HepG2 (cell line): ENCODE data around the gene PPAT. TPM values are rescaled to one million over a fixed set of nuclear protein-coding genes. Genes with fewer than 3 reads are reported as not detected.

ENCODE experiments used
- ATAC-seq: fragments of 200-7000 bp; cut with Tn5 transposase; 3 replicates; pipeline ENCODE4 v1.9.1; 2020; ENCODE audit warnings: mild to moderate bottlenecking, moderate library complexity
- BruUV-seq: library from RNA; stranded (reverse); fragments of 400-500 nt; replicated peaks from 2 replicates; lab custom pipeline; 2021; lab: Mats Ljungman, UMichigan
- CTCF ChIA-PET: fragments of 300-600 bp; formaldehyde crosslinking; extraction: SDS; loops from one replicate; lab custom pipeline; 2021; ENCODE audit warnings: low total read pairs, inconsistent platforms, low intra/inter-chr PET ratio; lab: Yijun Ruan, JAX
- POLR2A ChIA-PET: fragments of 350-600 bp; sonication (Branson Sonifier 250); formaldehyde crosslinking; loops from one replicate; lab custom pipeline; 2020; ENCODE audit warnings: antibody characterized with exemption, inconsistent platforms; lab: Yijun Ruan, JAX
- DNase-seq: peaks from one replicate; pipeline ENCODE4 v3.0.0-alpha.2; 2015; ENCODE audit warnings: low spot score
- FAIRE-seq: peaks from 3 replicates; lab custom pipeline; 2011; peaks lifted over from hg19 to GRCh38; lab: Jason Lieb, UNC
- H2AFZ ChIP-seq: one replicate; pipeline ENCODE4 v1.6.1; 2011; ENCODE audit warnings: low read length, inconsistent platforms
- H3K27ac ChIP-seq: fragments of 300-600 bp; 3 replicates; pipeline ENCODE4 v1.8.0; 2011; ENCODE audit warnings: mixed run types, mild to moderate bottlenecking, mixed read lengths, low read length, inconsistent platforms; ENCODE audit not compliant: insufficient read depth; ENCODE audit errors: extremely low read length
- H3K27me3 ChIP-seq, 2 experiments: fragments of 200-600 bp in 1 of 2; 2 replicates in 1 of 2; 3 replicates in 1 of 2; pipeline versions ENCODE4 v1.6.0 to v1.8.0; 2011; ENCODE audit warnings: low read length in 2 of 2, mild to moderate bottlenecking in 2 of 2, moderate library complexity in 2 of 2, inconsistent platforms in 1 of 2; ENCODE audit not compliant: insufficient read depth in 2 of 2, control insufficient read depth in 1 of 2
- H3K36me3 ChIP-seq, 2 experiments: fragments of 200-600 bp in 1 of 2; replicated peaks in 1 of 2; 2 replicates in 1 of 2; 3 replicates in 1 of 2; pipeline versions ENCODE4 v1.5.1 to v1.8.0; 2011; ENCODE audit warnings: low read length in 2 of 2, inconsistent platforms in 1 of 2; ENCODE audit not compliant: insufficient read depth in 2 of 2, control insufficient read depth in 1 of 2
- H3K4me1 ChIP-seq: 2 replicates; pipeline ENCODE4 v1.5.1; 2012; ENCODE audit warnings: low read length, inconsistent platforms; ENCODE audit not compliant: insufficient read depth
- H3K4me2 ChIP-seq: 2 replicates; pipeline ENCODE4 v1.6.0; 2011; ENCODE audit warnings: low read depth, low read length, inconsistent platforms
- H3K4me3 ChIP-seq, 3 experiments: fragments of 200-600 bp in 1 of 3; sonication (generic), shearing (Covaris generic) in 1 of 3; replicated peaks in 1 of 3; 2 replicates each; pipeline ENCODE4 v1.5.1; 2011 to 2016; ENCODE audit warnings: low read length in 3 of 3, inconsistent platforms in 2 of 3, low read depth in 2 of 3, mild to moderate bottlenecking in 2 of 3, control low read depth in 1 of 3, mixed read lengths in 1 of 3; ENCODE audit not compliant: insufficient read depth in 1 of 3
- H3K79me2 ChIP-seq: one replicate; pipeline ENCODE4 v1.6.1; 2011; ENCODE audit warnings: low read length, inconsistent platforms; ENCODE audit not compliant: insufficient read depth
- H3K9ac ChIP-seq: 2 replicates; pipeline ENCODE4 v1.6.0; 2011; ENCODE audit warnings: mild to moderate bottlenecking, low read depth, low read length, inconsistent platforms; ENCODE audit not compliant: insufficient read depth
- H3K9me3 ChIP-seq: 2 replicates; pipeline ENCODE4 v1.5.1; 2012; ENCODE audit warnings: mild to moderate bottlenecking, low read length
- H4K20me1 ChIP-seq: 2 replicates; pipeline ENCODE4 v1.6.0; 2011; ENCODE audit warnings: inconsistent platforms, mild to moderate bottlenecking, low read length, moderate library complexity; ENCODE audit not compliant: insufficient read depth
- ATRX ChIP-seq: sonication (generic); formaldehyde crosslinking; IDR thresholded peaks from 2 replicates; pipeline ENCODE4 v1.4.0; 2020; ENCODE audit warnings: missing genetic modification reagents, borderline replicate concordance
- BRD4 ChIP-seq: sonication (generic); formaldehyde crosslinking; IDR thresholded peaks from 2 replicates; pipeline ENCODE4 v1.4.0; 2020; ENCODE audit warnings: missing genetic modification reagents
- CSRNP2 ChIP-seq: sonication (generic); formaldehyde crosslinking; conservative IDR thresholded peaks from 2 replicates; pipeline ENCODE4 v1.8.0; 2022; ENCODE audit warnings: low read depth, missing genetic modification reagents
- DDIT3 ChIP-seq: sonication (generic); formaldehyde crosslinking; IDR thresholded peaks from 2 replicates; pipeline ENCODE4 v1.4.0; 2020; ENCODE audit warnings: mild to moderate bottlenecking, missing genetic modification reagents
- DR1 ChIP-seq: sonication (generic); formaldehyde crosslinking; IDR thresholded peaks from 2 replicates; pipeline ENCODE4 v1.8.0; 2021; ENCODE audit warnings: mild to moderate bottlenecking, missing genetic modification reagents, inconsistent platforms
- HNF1B ChIP-seq: sonication (generic); formaldehyde crosslinking; IDR thresholded peaks from 2 replicates; pipeline ENCODE4 v1.5.1; 2020; ENCODE audit warnings: mild to moderate bottlenecking, moderate library complexity, missing genetic modification reagents
- IKZF5 ChIP-seq: IDR thresholded peaks from 2 replicates; pipeline ENCODE4 v1.6.1; 2018; ENCODE audit warnings: missing genetic modification reagents, mild to moderate bottlenecking, missing compliant biosample characterization
- LRRFIP1 ChIP-seq: sonication (generic); formaldehyde crosslinking; conservative IDR thresholded peaks from 2 replicates; pipeline ENCODE4 v1.4.0; 2020; ENCODE audit warnings: missing genetic modification reagents
- NBN ChIP-seq: fragments of 450-650 bp; conservative IDR thresholded peaks from 2 replicates; pipeline ENCODE4 v1.6.1; 2017
- PCBP1 ChIP-seq: fragments of 200-400 bp; formaldehyde crosslinking; IDR thresholded peaks from 2 replicates; pipeline ENCODE4 v1.6.1; 2017; ENCODE audit warnings: mild to moderate bottlenecking, low read depth, low read length, borderline replicate concordance
- ZBED4 ChIP-seq: sonication (generic); formaldehyde crosslinking; IDR thresholded peaks from 2 replicates; pipeline ENCODE4 v1.4.0; 2020; ENCODE audit warnings: missing genetic modification reagents, borderline replicate concordance
- ZNF570 ChIP-seq: sonication (generic); formaldehyde crosslinking; IDR thresholded peaks from 2 replicates; pipeline ENCODE4 v1.4.0; 2020; ENCODE audit warnings: mild to moderate bottlenecking, missing genetic modification reagents, borderline replicate concordance
- WGBS: methylation state at CpG from one replicate; pipeline ENCODE4 v1.1.6; 2017; ENCODE audit warnings: low lambda C conversion rate; 5-methylcytosine and 5-hydroxymethylcytosine counted together
- in situ Hi-C: cut with HindIII; loops from 2 replicates; pipeline ENCODE4 v1.10.0; 2017; ENCODE audit warnings: low pct_unique_long_range_greater_than_20kb; ENCODE audit not compliant: extremely low pct_ligation_motif_present
- intact Hi-C: fragments of 100-400 bp; cut with micrococcal nuclease; formaldehyde crosslinking; loops from one replicate; pipeline ENCODE4 v1.10.0; 2022; ENCODE audit not compliant: unreplicated experiment
- polyA plus RNA-seq, 8 experiments: library from polyadenylated mRNA; depleted of rRNA in 3 of 8; stranded (reverse) in 7 of 8; unstranded in 1 of 8; fragments of >200 nt; fragmentation: Illumina TruSeq in 4 of 8; extraction: Trizol in 4 of 8; gene quantifications; 2 replicates each; pipeline versions ENCODE4 v1.2.1 to v1.2.3, GENCODE V29; 2011 to 2016; ENCODE audit warnings: low read depth in 4 of 8, missing spikeins in 1 of 8, mixed read lengths in 1 of 8; ENCODE audit not compliant: insufficient read depth in 1 of 8
- total RNA-seq, 5 experiments: library from RNA; depleted of rRNA; stranded (reverse); fragments of >200 nt; fragmentation: Illumina TruSeq; extraction: Trizol; gene quantifications; 2 replicates each; pipeline ENCODE4 v1.2.3, GENCODE V29; 2016; ENCODE audit warnings: low read depth in 1 of 5

Gene PPAT
- total and polyA plus RNA-seq, 2 of the 13 experiments (the other 11 are each of a cell fraction or from before 2014, with no cell fraction given), result 16.9 to 62.6 TPM

GRCh38 chr4:56374956-56375355 lies 60.5 kb downstream of the PPAT start:
- ChIA-PET POLR2A (interaction anchor here (1.1 kb wide), 1 partner anchor 11 kb away, joined by 3 read pairs; no protein-coding TSS in a partner anchor), CTCF (no interaction called here)
- Histone ChIP-seq H3K4me1 (peaks cover 6% of the 10 kb centered on the region; the same call in 1 of the 2 replicates), H3K27me3 (no peaks in the 10 kb centered on the region), H3K4me3 (no peak overlapping the region), H3K4me2 (no peak overlapping the region), H2AFZ (no peak overlapping the region), H3K9ac (no peak overlapping the region), H3K79me2 (no peaks in the 10 kb centered on the region), H3K9me3 (no peaks in the 10 kb centered on the region), H4K20me1 (no peaks in the 10 kb centered on the region), H3K27ac (no peak overlapping the region), H3K36me3 (peaks cover 1 to 7% of the 10 kb centered on the region in 2 experiments; a peak in 2 of 5 replicates)
- no peak for ATAC-seq
- FAIRE-seq, result no peak
- BruUV-seq, result no TSS peak
- intact Hi-C loops (no loop called here), in situ Hi-C loops (no loop called here)
- 100% methylated on average over 1 of the region's 1 CpG for WGBS
- DNase-seq, result no peak
- TF ChIP-seq ATRX (CRISPR knock-in tag) (no peak), ZBED4 (no peak), ZNF570 (CRISPR knock-in tag) (no peak), CSRNP2 (CRISPR knock-in tag) (no peak), NBN (no peak), PCBP1 (no peak), DR1 (no peak), BRD4 (CRISPR knock-in tag) (no peak), DDIT3 (CRISPR knock-in tag) (no peak), LRRFIP1 (CRISPR knock-in tag) (no peak), HNF1B (CRISPR knock-in tag) (no peak), IKZF5 (CRISPR knock-in tag) (no peak)
